Right ventricle myocardium superior (tissue), 1 donor: ENCODE data around the gene AVPR1A. TPM values are rescaled to one million over a fixed set of nuclear protein-coding genes. Genes with fewer than 3 reads are reported as not detected.

Experiments
- ATAC-seq: fragments of 200-7000 bp; cut with Tn5 transposase; one replicate; pipeline ENCODE4 v1.9.1; 2020; ENCODE audit warnings: mild to moderate bottlenecking; ENCODE audit not compliant: poor library complexity
- DNase-seq: peaks from one replicate; pipeline ENCODE4 v3.0.0-alpha.2; 2020
- intact Hi-C: fragments of 100-400 bp; cut with DNase I; formaldehyde crosslinking; loops from one replicate; pipeline ENCODE4 v1.11.2; 2022
- total RNA-seq: library from RNA; stranded (reverse); fragmentation: NEBNext Ultra II Directional; extraction: Animal tissue kit (Norgen Biotek cat#: 25700); gene quantifications from one replicate; pipeline ENCODE4 v1.2.1, GENCODE V29; 2021
- donor health status: DM: no; HTN: yes; CAD: no; lungs with severe emphysema.

Gene AVPR1A
- total RNA-seq, 1 donor from 2014 or later: 1.5 TPM

GRCh38 chr12:63103494-63104131 lies 47.4 kb downstream of the AVPR1A start:
- no peak for ATAC-seq
- DNase-seq: no peak
- intact Hi-C loops: loop anchor here (10.0 kb wide), 1 partner anchor 701 kb away; no protein-coding TSS in a partner anchor

GRCh38 chr12:63101920-63102319 lies 49.1 kb downstream of the AVPR1A start:
- no peak for DNase-seq
- intact Hi-C loops: loop anchor here (10.0 kb wide), 1 partner anchor 703 kb away; no protein-coding TSS in a partner anchor
- no peak for ATAC-seq

DNA sequence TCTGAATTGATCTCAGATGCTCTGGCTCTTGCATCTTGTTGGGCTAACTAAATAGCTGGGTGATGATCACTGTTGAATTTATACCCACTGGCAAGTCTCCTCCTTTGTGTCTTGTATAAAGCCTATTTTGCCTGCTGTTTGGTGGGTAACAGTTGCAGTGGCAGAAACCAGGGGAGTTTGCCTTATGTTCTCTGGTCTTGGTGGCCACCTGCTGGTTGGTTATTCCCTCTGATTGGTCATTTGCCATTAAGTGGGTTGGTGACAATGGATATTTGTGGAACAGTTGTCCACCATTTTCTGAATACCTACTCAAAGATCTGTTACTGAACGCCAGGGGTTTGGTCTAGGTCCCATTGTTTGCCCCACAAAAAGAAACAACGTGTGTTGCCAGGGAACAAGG lies 52.1 kb downstream of the AVPR1A start:
- DNase-seq (no peak), ATAC-seq (no peak)
- intact Hi-C loops: no loop called here

DNA sequence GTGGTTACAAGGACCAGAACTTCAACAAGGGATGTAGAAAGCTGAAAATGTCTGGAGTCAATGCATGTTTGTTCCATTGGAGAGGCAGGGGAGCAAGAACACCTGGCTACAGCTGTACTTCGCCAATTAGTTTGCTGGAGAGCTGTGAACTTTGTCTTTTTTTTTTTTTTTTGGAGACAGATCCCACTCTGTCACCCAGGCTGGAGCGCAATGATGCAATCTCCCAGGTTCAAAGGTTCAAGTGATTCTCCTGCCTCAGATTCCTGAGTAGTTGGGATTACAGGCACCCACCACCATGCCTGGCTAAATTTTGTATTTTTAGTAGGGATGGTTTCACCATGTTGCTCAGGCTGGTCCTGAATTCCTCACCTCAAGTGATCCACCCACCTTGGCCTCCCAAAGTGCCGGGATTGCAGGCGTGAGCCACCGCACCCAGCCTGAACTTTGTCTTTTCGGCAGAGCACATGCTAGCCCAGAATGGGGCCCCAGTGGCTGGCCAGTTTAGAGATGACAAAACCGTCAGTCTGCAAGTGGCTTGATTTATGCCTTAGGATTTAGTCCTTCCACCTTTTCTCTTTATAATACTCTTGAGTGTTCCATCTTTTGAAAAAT lies 55.5 kb downstream of the AVPR1A start:
- no peak for DNase-seq
- intact Hi-C loops: no loop called here
- ATAC-seq: no peak

GRCh38 chr12:63093711-63094110 lies 57.3 kb downstream of the AVPR1A start:
- ATAC-seq (no peak), DNase-seq (no peak)
- intact Hi-C loops: no loop called here

DNA sequence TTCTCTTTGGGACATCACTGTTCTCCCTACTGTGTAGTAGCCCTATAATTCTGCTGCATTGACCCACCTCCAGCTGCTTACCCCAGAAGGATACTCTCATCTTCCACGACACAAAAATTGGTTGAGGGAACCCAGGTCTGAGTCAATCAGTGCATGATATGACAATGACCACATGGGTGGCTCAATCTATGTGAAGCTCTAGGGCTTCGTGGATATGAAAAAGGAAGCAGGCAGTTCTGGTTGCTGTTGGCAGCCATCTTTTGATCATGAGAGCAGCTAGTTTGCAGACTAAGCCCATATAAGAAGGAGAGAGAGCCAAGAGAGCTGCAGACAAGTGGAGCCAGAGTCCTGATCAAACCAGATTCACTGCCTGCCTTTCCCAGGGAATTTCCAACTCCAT lies 57.9 kb downstream of the AVPR1A start:
- intact Hi-C loops: no loop called here
- DNase-seq: no peak
- no peak for ATAC-seq

Other genes with a start within 250 kb of the AVPR1A start
- gene PPM1H, start 216.1 kb downstream of the AVPR1A start, total RNA-seq: 6.5 TPM